ENCODE results near the gene KRTAP29-1.
"Not testable (repeated sequence)": the region's sequence is repeated elsewhere in the genome, so short reads cannot be mapped to it uniquely, and the experiment has no call there.

Gene KRTAP29-1

DNA sequence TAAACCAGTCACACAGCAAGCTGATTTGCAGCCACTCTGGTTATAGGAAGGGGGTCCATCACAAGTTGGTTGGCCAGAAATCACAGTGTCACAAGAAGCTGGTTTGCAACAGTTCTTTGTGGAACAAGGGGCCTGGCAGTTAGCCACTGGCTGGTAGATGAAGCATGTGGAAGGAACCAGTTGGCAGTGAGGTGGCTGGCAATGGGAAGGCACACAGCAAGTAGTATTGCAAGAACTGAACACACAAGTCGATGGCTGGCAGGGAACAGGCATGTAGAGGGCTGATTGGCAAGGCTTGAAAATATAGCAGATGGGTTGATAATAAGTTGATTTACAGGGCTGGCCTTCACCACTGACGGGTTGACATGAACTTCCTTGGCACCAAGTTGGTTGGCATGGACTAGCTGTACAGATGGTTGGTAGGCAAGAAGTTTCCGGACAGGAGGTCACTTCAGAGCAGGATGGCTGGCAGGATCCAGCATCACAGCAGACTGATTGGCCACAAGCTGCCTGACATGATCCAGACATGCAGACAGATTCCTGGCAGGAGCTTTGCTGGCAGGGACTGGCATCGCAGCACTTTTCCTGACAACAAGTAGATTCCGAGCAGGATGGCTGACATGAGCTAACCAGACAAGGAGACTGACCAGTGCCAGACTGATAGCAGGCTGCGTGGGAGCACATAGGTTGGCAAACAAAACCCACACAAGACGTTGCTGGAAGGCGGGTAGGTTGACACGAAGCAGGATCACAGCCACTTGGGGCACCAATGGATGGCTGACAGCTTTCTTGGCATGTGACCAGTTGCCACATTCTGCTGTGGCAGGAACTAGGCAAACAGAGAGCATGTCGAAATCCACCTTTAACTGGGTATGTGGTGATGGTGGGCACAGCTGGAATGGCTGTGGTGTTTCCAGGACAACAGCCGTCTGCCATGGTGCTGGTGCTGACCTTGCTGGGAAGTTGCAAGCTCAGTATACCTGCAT lies at the start of gene KRTAP29-1:
TSS of gene KRTAP29-1 (minus strand) at position 936 of the 986 bp plus-strand sequence. CDS start at position 936, 0 bp downstream.
- no peaks in the 10 kb centered on the region for H3K9me3 ChIP-seq (ENCODE audit: control insufficient read depth, insufficient read depth, low read depth, low read length)
- no peak within 1 kb of the TSS for H3K4me3 ChIP-seq (ENCODE audit: low read depth, low read length)
- H3K9ac ChIP-seq (ENCODE audit: low read length): no peak within 1 kb of the TSS
- H3K4me1 ChIP-seq (ENCODE audit: control insufficient read depth, insufficient read depth, low read length): no peaks in the 10 kb centered on the region
- H3K36me3 ChIP-seq (ENCODE audit: control insufficient read depth, insufficient read depth, low read length): no peaks in the 10 kb centered on the region
- no peaks in the 10 kb centered on the region for H3K27me3 ChIP-seq (ENCODE audit: control insufficient read depth, insufficient read depth, low read length)
- H3K27ac ChIP-seq (ENCODE audit: low read depth, low read length): no peak within 1 kb of the TSS

GRCh38 chr17:41351177-41351576 lies 48.5 kb upstream of the KRTAP29-1 start:
- H3K4me1 ChIP-seq (ENCODE audit: control insufficient read depth, insufficient read depth, low read length): no peaks in the 10 kb centered on the region
- H3K9ac ChIP-seq (ENCODE audit: low read length): no peak overlapping the region
- H3K4me3 ChIP-seq (ENCODE audit: low read depth, low read length): no peak overlapping the region
- H3K27ac ChIP-seq (ENCODE audit: low read depth, low read length): no peak overlapping the region
- no peaks in the 10 kb centered on the region for H3K36me3 ChIP-seq (ENCODE audit: control insufficient read depth, insufficient read depth, low read length)
- no peaks in the 10 kb centered on the region for H3K27me3 ChIP-seq (ENCODE audit: control insufficient read depth, insufficient read depth, low read length)
- H3K9me3 ChIP-seq (ENCODE audit: control insufficient read depth, insufficient read depth, low read depth, low read length): no peaks in the 10 kb centered on the region

GRCh38 chr17:41350381-41350878 lies 47.8 kb upstream of the KRTAP29-1 start, which contains the start of gene KRT33A:
Gene KRT33A, minus strand, starts transcription at chr17:41350828. Its CDS starts 61 bp downstream, at chr17:41350767.
- H3K36me3 ChIP-seq (ENCODE audit: control insufficient read depth, insufficient read depth, low read length); H3K4me3 ChIP-seq (ENCODE audit: low read depth, low read length); H3K27me3 ChIP-seq (ENCODE audit: control insufficient read depth, insufficient read depth, low read length); H3K4me1 ChIP-seq (ENCODE audit: control insufficient read depth, insufficient read depth, low read length); H3K9me3 ChIP-seq (ENCODE audit: control insufficient read depth, insufficient read depth, low read depth, low read length); H3K9ac ChIP-seq (ENCODE audit: low read length); H3K27ac ChIP-seq (ENCODE audit: low read depth, low read length): not testable (repeated sequence)

- H3K4me3 ChIP-seq (ENCODE audit: low read depth, low read length): no peak overlapping the region
- peaks cover 8% of the 10 kb centered on the region for H3K9me3 ChIP-seq (ENCODE audit: control insufficient read depth, insufficient read depth, low read depth, low read length)
- no peaks in the 10 kb centered on the region for H3K4me1 ChIP-seq (ENCODE audit: control insufficient read depth, insufficient read depth, low read length)
- H3K27me3 ChIP-seq (ENCODE audit: control insufficient read depth, insufficient read depth, low read length): no peaks in the 10 kb centered on the region
- no peaks in the 10 kb centered on the region for H3K36me3 ChIP-seq (ENCODE audit: control insufficient read depth, insufficient read depth, low read length)
- H3K27ac ChIP-seq (ENCODE audit: low read depth, low read length): no peak overlapping the region
- H3K9ac ChIP-seq (ENCODE audit: low read length): no peak overlapping the region
These were observed 45.5 kb upstream of the KRTAP29-1 start for GRCh38 chr17:41347869-41348760.

DNA sequence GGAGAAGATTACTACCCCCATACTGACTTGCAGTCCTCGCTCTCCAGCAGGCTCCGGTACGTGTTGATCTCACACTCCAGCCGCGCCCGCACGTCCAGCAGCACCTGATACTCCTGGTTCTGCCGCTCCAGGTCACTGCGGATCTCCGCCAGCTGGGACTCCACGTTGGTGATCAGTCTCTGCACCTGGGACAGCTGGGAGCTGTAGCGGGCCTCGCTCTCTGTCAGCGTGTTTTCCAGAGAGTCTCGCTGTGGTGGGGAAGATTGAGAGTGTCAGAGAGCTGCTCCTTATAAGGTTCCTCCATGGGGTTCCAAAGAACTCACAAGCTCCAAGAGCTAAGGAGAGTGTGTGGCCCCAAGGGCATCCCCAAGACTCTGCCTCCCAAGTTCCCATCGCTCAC lies 43.8 kb upstream of the KRTAP29-1 start:
- H3K27me3 ChIP-seq (ENCODE audit: control insufficient read depth, insufficient read depth, low read length); H3K4me3 ChIP-seq (ENCODE audit: low read depth, low read length); H3K27ac ChIP-seq (ENCODE audit: low read depth, low read length); H3K36me3 ChIP-seq (ENCODE audit: control insufficient read depth, insufficient read depth, low read length); H3K4me1 ChIP-seq (ENCODE audit: control insufficient read depth, insufficient read depth, low read length); H3K9ac ChIP-seq (ENCODE audit: low read length): not testable (repeated sequence)
- peaks cover 23% of the 10 kb centered on the region for H3K9me3 ChIP-seq (ENCODE audit: control insufficient read depth, insufficient read depth, low read depth, low read length)

GRCh38 chr17:41345992-41346391 lies 43.3 kb upstream of the KRTAP29-1 start:
- H3K27ac ChIP-seq (ENCODE audit: low read depth, low read length): no peak overlapping the region
- H3K36me3 ChIP-seq (ENCODE audit: control insufficient read depth, insufficient read depth, low read length): no peaks in the 10 kb centered on the region
- no peak overlapping the region for H3K9ac ChIP-seq (ENCODE audit: low read length)
- H3K4me1 ChIP-seq (ENCODE audit: control insufficient read depth, insufficient read depth, low read length): no peaks in the 10 kb centered on the region
- H3K9me3 ChIP-seq (ENCODE audit: control insufficient read depth, insufficient read depth, low read depth, low read length): peaks cover 25% of the 10 kb centered on the region
- H3K27me3 ChIP-seq (ENCODE audit: control insufficient read depth, insufficient read depth, low read length): no peaks in the 10 kb centered on the region
- H3K4me3 ChIP-seq (ENCODE audit: low read depth, low read length): no peak overlapping the region

DNA sequence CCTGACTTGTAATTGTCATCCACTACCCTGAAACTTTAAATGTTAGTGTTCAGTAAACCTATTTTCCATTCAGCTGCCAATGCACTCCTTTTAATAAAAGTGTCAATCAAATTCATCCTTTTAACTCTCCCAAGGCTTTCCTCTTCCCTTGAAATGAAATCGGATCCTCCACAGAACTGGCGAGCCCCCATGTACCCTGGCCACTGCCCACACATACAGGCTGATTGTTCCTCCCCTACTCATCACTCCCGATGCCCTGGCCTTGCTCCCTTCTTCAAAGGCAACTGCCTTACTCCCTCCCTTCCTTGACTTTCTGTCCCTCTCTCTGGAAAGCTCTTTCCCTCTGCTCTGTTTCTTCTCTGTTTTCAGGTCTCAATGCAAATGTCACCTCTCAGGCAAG lies 40.4 kb upstream of the KRTAP29-1 start:
- no peaks in the 10 kb centered on the region for H3K4me1 ChIP-seq (ENCODE audit: control insufficient read depth, insufficient read depth, low read length)
- H3K36me3 ChIP-seq (ENCODE audit: control insufficient read depth, insufficient read depth, low read length): no peaks in the 10 kb centered on the region
- no peak overlapping the region for H3K27ac ChIP-seq (ENCODE audit: low read depth, low read length)
- H3K27me3 ChIP-seq (ENCODE audit: control insufficient read depth, insufficient read depth, low read length): no peaks in the 10 kb centered on the region
- H3K4me3 ChIP-seq (ENCODE audit: low read depth, low read length): no peak overlapping the region
- peaks cover 27% of the 10 kb centered on the region for H3K9me3 ChIP-seq (ENCODE audit: control insufficient read depth, insufficient read depth, low read depth, low read length)
- no peak overlapping the region for H3K9ac ChIP-seq (ENCODE audit: low read length)

GRCh38 chr17:41340934-41341861 lies 38.5 kb upstream of the KRTAP29-1 start:
- Histone ChIP-seq H3K27me3 (ENCODE audit: control insufficient read depth, insufficient read depth, low read length) (no peaks in the 10 kb centered on the region), H3K27ac (ENCODE audit: low read depth, low read length) (no peak overlapping the region), H3K4me1 (ENCODE audit: control insufficient read depth, insufficient read depth, low read length) (no peaks in the 10 kb centered on the region), H3K9me3 (ENCODE audit: control insufficient read depth, insufficient read depth, low read depth, low read length) (peaks cover 27% of the 10 kb centered on the region), H3K4me3 (ENCODE audit: low read depth, low read length) (no peak overlapping the region), H3K36me3 (ENCODE audit: control insufficient read depth, insufficient read depth, low read length) (no peaks in the 10 kb centered on the region), H3K9ac (ENCODE audit: low read length) (no peak overlapping the region)

GRCh38 chr17:41340494-41340893 lies 37.8 kb upstream of the KRTAP29-1 start:
- Histone ChIP-seq H3K9ac (ENCODE audit: low read length) (no peak overlapping the region), H3K27ac (ENCODE audit: low read depth, low read length) (no peak overlapping the region), H3K4me3 (ENCODE audit: low read depth, low read length) (no peak overlapping the region), H3K9me3 (ENCODE audit: control insufficient read depth, insufficient read depth, low read depth, low read length) (peaks cover 27% of the 10 kb centered on the region), H3K36me3 (ENCODE audit: control insufficient read depth, insufficient read depth, low read length) (no peaks in the 10 kb centered on the region), H3K27me3 (ENCODE audit: control insufficient read depth, insufficient read depth, low read length) (no peaks in the 10 kb centered on the region), H3K4me1 (ENCODE audit: control insufficient read depth, insufficient read depth, low read length) (no peaks in the 10 kb centered on the region)

GRCh38 chr17:41339571-41340172 lies 37.0 kb upstream of the KRTAP29-1 start:
- H3K9ac ChIP-seq (ENCODE audit: low read length): no peak overlapping the region

More at GRCh38 chr17:41339571-41340172, 37.0 kb upstream of the KRTAP29-1 start:
- Histone ChIP-seq H3K9me3 (ENCODE audit: control insufficient read depth, insufficient read depth, low read depth, low read length) (peaks cover 23% of the 10 kb centered on the region), H3K36me3 (ENCODE audit: control insufficient read depth, insufficient read depth, low read length) (no peaks in the 10 kb centered on the region), H3K4me3 (ENCODE audit: low read depth, low read length) (no peak overlapping the region), H3K27me3 (ENCODE audit: control insufficient read depth, insufficient read depth, low read length) (no peaks in the 10 kb centered on the region), H3K27ac (ENCODE audit: low read depth, low read length) (no peak overlapping the region), H3K4me1 (ENCODE audit: control insufficient read depth, insufficient read depth, low read length) (no peaks in the 10 kb centered on the region)

All from HUES6 (cell line).